GM21360 (cell line): ENCODE results near the gene GTF3C1.

Source experiments
- ATAC-seq: cut with Tn5 transposase; IDR thresholded peaks from one replicate; pipeline ENCODE4 v1.9.1; 2021; ENCODE audit warnings: mild to moderate bottlenecking, moderate library complexity; ENCODE audit not compliant: unreplicated experiment

GTF3C1 gene

GRCh38 chr16:27568077-27568476 is 18.4 kb upstream of the GTF3C1 start:
- no peak for ATAC-seq

GRCh38 chr16:27566417-27566816 is 16.7 kb upstream of the GTF3C1 start:
- no peak for ATAC-seq

- no peak for ATAC-seq
Measured at GRCh38 chr16:27564224-27564623, 14.5 kb upstream of the GTF3C1 start.

GRCh38 chr16:27561216-27561615 is 11.5 kb upstream of the GTF3C1 start:
- ATAC-seq = no peak

GRCh38 chr16:27558932-27559331 is 9.2 kb upstream of the GTF3C1 start:
- no peak for ATAC-seq

- ATAC-seq = no peak
Measured at GRCh38 chr16:27558434-27558833, 8.7 kb upstream of the GTF3C1 start.

- no peak for ATAC-seq
Measured at GRCh38 chr16:27556471-27556870, 6.8 kb upstream of the GTF3C1 start.

- no peak for ATAC-seq
Measured at GRCh38 chr16:27551036-27551435, 1.3 kb upstream of the GTF3C1 start.

GRCh38 chr16:27550582-27550920 is 838 bp upstream of the GTF3C1 start:
- no peak for ATAC-seq

GRCh38 chr16:27549464-27549745 is 308 bp downstream of the GTF3C1 start:
- peak; percentile 28 for ATAC-seq

GRCh38 chr16:27547851-27548250 is 1.9 kb downstream of the GTF3C1 start:
- no peak for ATAC-seq

GRCh38 chr16:27547134-27547533 is 2.6 kb downstream of the GTF3C1 start:
- ATAC-seq = no peak

- no peak for ATAC-seq
Measured at GRCh38 chr16:27544671-27545070, 5.0 kb downstream of the GTF3C1 start.

- ATAC-seq = no peak
Measured at GRCh38 chr16:27543801-27544200, 5.9 kb downstream of the GTF3C1 start.

GRCh38 chr16:27539636-27540035 is 10.1 kb downstream of the GTF3C1 start:
- no peak for ATAC-seq

- ATAC-seq = no peak
Measured at GRCh38 chr16:27539120-27539519, 10.6 kb downstream of the GTF3C1 start.

- no peak for ATAC-seq
Measured at GRCh38 chr16:27538528-27538927, 11.2 kb downstream of the GTF3C1 start.

GRCh38 chr16:27534256-27534655 is 15.5 kb downstream of the GTF3C1 start:
- no peak for ATAC-seq

- no peak for ATAC-seq
Measured at GRCh38 chr16:27531826-27532800, 17.6 kb downstream of the GTF3C1 start.

GRCh38 chr16:27531186-27531585 is 18.5 kb downstream of the GTF3C1 start:
- ATAC-seq = no peak

GRCh38 chr16:27529962-27530361 is 19.8 kb downstream of the GTF3C1 start:
- no peak for ATAC-seq

GRCh38 chr16:27528294-27528693 is 21.4 kb downstream of the GTF3C1 start:
- ATAC-seq = no peak

- no peak for ATAC-seq
Measured at GRCh38 chr16:27526180-27526579, 23.5 kb downstream of the GTF3C1 start.
